H9 (cell line): ENCODE measurements around the gene CAVIN2. TPM values are rescaled to one million over a fixed set of nuclear protein-coding genes. Genes with fewer than 3 reads are reported as not detected.

Experiments used
- DNase-seq: peaks from one replicate; pipeline ENCODE4 v3.0.0-alpha.2; 2017
- H2AFZ ChIP-seq: one replicate; pipeline ENCODE4 v1.6.1; 2013; ENCODE audit warnings: mild to moderate bottlenecking, low read length, control low read depth, moderate library complexity
- H2AK5ac ChIP-seq: 2 replicates; pipeline ENCODE4 v1.6.1; 2013; ENCODE audit warnings: low read length, control low read depth, mixed read lengths; ENCODE audit not compliant: insufficient read length
- H2BK120ac ChIP-seq: one replicate; pipeline ENCODE4 v1.6.1; 2013; ENCODE audit warnings: low read depth, mild to moderate bottlenecking, low read length, control low read depth, inconsistent platforms; ENCODE audit not compliant: poor library complexity, severe bottlenecking
- H2BK12ac ChIP-seq: 2 replicates; pipeline ENCODE4 v1.6.1; 2013; ENCODE audit warnings: low read length, control low read depth, mixed read lengths, low read depth; ENCODE audit not compliant: insufficient read length
- H2BK15ac ChIP-seq: 2 replicates; pipeline ENCODE4 v1.6.1; 2013; ENCODE audit warnings: low read depth, low read length, control low read depth
- H2BK20ac ChIP-seq: one replicate; pipeline ENCODE4 v1.6.1; 2013; ENCODE audit warnings: low read depth, mild to moderate bottlenecking, low read length, control low read depth, inconsistent platforms; ENCODE audit not compliant: poor library complexity, severe bottlenecking
- H2BK5ac ChIP-seq: 2 replicates; pipeline ENCODE4 v1.6.1; 2013; ENCODE audit warnings: low read length, control low read depth, mixed read lengths; ENCODE audit not compliant: insufficient read length
- H3K14ac ChIP-seq: 2 replicates; pipeline ENCODE4 v1.6.1; 2013; ENCODE audit warnings: low read length, control low read depth; ENCODE audit not compliant: insufficient read depth
- H3K18ac ChIP-seq: 2 replicates; pipeline ENCODE4 v1.6.1; 2013; ENCODE audit warnings: low read depth, mild to moderate bottlenecking, mixed read lengths, low read length, control low read depth; ENCODE audit not compliant: insufficient read length
- H3K23ac ChIP-seq: 2 replicates; pipeline ENCODE4 v1.6.1; 2013; ENCODE audit warnings: low read length, control low read depth, mixed read lengths, low read depth; ENCODE audit not compliant: insufficient read length
- H3K23me2 ChIP-seq: 2 replicates; pipeline ENCODE4 v1.6.1; 2013; ENCODE audit warnings: low read depth, mild to moderate bottlenecking, mixed read lengths, low read length, control low read depth; ENCODE audit not compliant: insufficient read length, poor library complexity, severe bottlenecking
- H3K27ac ChIP-seq: 2 replicates; pipeline ENCODE4 v1.5.1; 2013; ENCODE audit warnings: low read length, control low read depth, mixed read lengths, low read depth; ENCODE audit not compliant: insufficient read length
- H3K27me3 ChIP-seq: 2 replicates; pipeline ENCODE4 v1.6.1; 2013; ENCODE audit warnings: low read length, control low read depth, inconsistent platforms; ENCODE audit not compliant: insufficient read depth
- H3K4ac ChIP-seq: 2 replicates; pipeline ENCODE4 v1.6.1; 2013; ENCODE audit warnings: low read depth, mild to moderate bottlenecking, control low read depth, inconsistent platforms, low read length, moderate library complexity
- H3K4me1 ChIP-seq: 2 replicates; pipeline ENCODE4 v1.6.1; 2013; ENCODE audit warnings: low read length, control low read depth, inconsistent platforms; ENCODE audit not compliant: insufficient read depth
- H3K4me2 ChIP-seq: 2 replicates; pipeline ENCODE4 v1.6.1; 2013; ENCODE audit warnings: low read length, control low read depth, mixed read lengths; ENCODE audit not compliant: insufficient read length, insufficient read depth
- H3K56ac ChIP-seq: 2 replicates; pipeline ENCODE4 v1.6.1; 2013; ENCODE audit warnings: low read depth, mild to moderate bottlenecking, mixed read lengths, low read length, control low read depth; ENCODE audit not compliant: insufficient read length
- H3K79me1 ChIP-seq: 2 replicates; pipeline ENCODE4 v1.6.1; 2013; ENCODE audit warnings: low read depth, mild to moderate bottlenecking, moderate library complexity, low read length, control low read depth, inconsistent platforms; ENCODE audit not compliant: insufficient read depth, poor library complexity, severe bottlenecking
- H3K79me2 ChIP-seq: 2 replicates; pipeline ENCODE4 v1.6.1; 2013; ENCODE audit warnings: low read length, control low read depth, inconsistent platforms; ENCODE audit not compliant: insufficient read depth
- H3K9ac ChIP-seq: 2 replicates; pipeline ENCODE4 v1.6.1; 2013; ENCODE audit warnings: low read length, control low read depth, mixed read lengths; ENCODE audit not compliant: insufficient read length; ENCODE audit errors: extremely low read depth
- H3K9me3 ChIP-seq: one replicate; pipeline ENCODE4 v1.6.1; 2013; ENCODE audit warnings: low read depth, low read length, inconsistent platforms; ENCODE audit not compliant: control insufficient read depth
- H3T11ph ChIP-seq: one replicate; pipeline ENCODE4 v1.6.1; 2013; ENCODE audit warnings: mild to moderate bottlenecking, low read length, control low read depth, inconsistent platforms
- H4K20me1 ChIP-seq: one replicate; pipeline ENCODE4 v1.6.1; 2013; ENCODE audit not compliant: control insufficient read depth, insufficient read length, insufficient read depth
- H4K5ac ChIP-seq: 2 replicates; pipeline ENCODE4 v1.6.1; 2013; ENCODE audit warnings: low read depth, mild to moderate bottlenecking, mixed read lengths, low read length, control low read depth; ENCODE audit not compliant: insufficient read length
- H4K8ac ChIP-seq: replicated peaks from 2 replicates; pipeline ENCODE4 v1.6.1; 2013; ENCODE audit warnings: low read length, control low read depth, mixed read lengths, low read depth; ENCODE audit not compliant: insufficient read length
- H4K91ac ChIP-seq: 2 replicates; pipeline ENCODE4 v1.6.1; 2013; ENCODE audit warnings: low read depth, mild to moderate bottlenecking, moderate library complexity, mixed read lengths, low read length, control low read depth; ENCODE audit not compliant: insufficient read length
- H3K27ac Mint-ChIP-seq, 3 experiments: 2 replicates in 2 of 3; 3 replicates in 1 of 3; pipeline ENCODE4 v1.8.0; 2020 to 2021; ENCODE audit warnings: mixed read lengths in 3 of 3, mild to moderate bottlenecking in 1 of 3, moderate library complexity in 1 of 3
- H3K27me3 Mint-ChIP-seq: 2 replicates; pipeline ENCODE4 v1.8.0; 2021; ENCODE audit warnings: low read depth, mild to moderate bottlenecking, moderate library complexity, mixed read lengths
- H3K36me3 Mint-ChIP-seq, 3 experiments: 2 replicates in 2 of 3; 3 replicates in 1 of 3; pipeline ENCODE4 v1.8.0; 2020 to 2021; ENCODE audit warnings: low read depth in 3 of 3, mixed read lengths in 3 of 3; ENCODE audit not compliant: insufficient read depth in 1 of 3
- H3K4me1 Mint-ChIP-seq, 2 experiments: 2 replicates each; pipeline ENCODE4 v1.8.0; 2020; ENCODE audit warnings: mixed read lengths in 2 of 2
- H3K4me3 Mint-ChIP-seq, 2 experiments: 2 replicates in 1 of 2; 3 replicates in 1 of 2; pipeline ENCODE4 v1.8.0; 2020 to 2021; ENCODE audit warnings: mild to moderate bottlenecking in 2 of 2, mixed read lengths in 2 of 2, moderate library complexity in 1 of 2
- H3K9me3 Mint-ChIP-seq, 2 experiments: 2 replicates in 1 of 2; 3 replicates in 1 of 2; pipeline ENCODE4 v1.8.0; 2020; ENCODE audit warnings: mild to moderate bottlenecking in 2 of 2, mixed read lengths in 2 of 2, moderate library complexity in 1 of 2
- WGBS: extraction: QIAGEN DNeasy Blood & Tissue Kit; methylation state at CpG from one replicate; pipeline ENCODE4 v1.1.7; 2013; ENCODE audit warnings: missing lambda C conversion rate, low lambda C conversion rate, mixed read lengths; ENCODE audit not compliant: insufficient read length; ENCODE audit errors: extremely low coverage; 5-methylcytosine and 5-hydroxymethylcytosine counted together
- total RNA-seq: library from RNA; stranded (reverse); gene quantifications from 2 replicates; pipeline ENCODE4 v1.2.1, GENCODE V29; 2021
- TF ChIP-seq, protein P1 (sequence below): fragments of 200-600 bp; sonication (generic); conservative IDR thresholded peaks from 3 replicates; pipeline ENCODE4 v1.8.0; 2021; ENCODE audit warnings: antibody characterized with exemption, mild to moderate bottlenecking

The CAVIN2 gene
- total RNA-seq, 1 experiment from 2014 or later = not detected

GRCh38 chr2:191818133-191818532, 28.8 kb downstream of the CAVIN2 start:
- H2BK120ac ChIP-seq = no peak overlapping the region
- H3K23me2 ChIP-seq = no peaks in the 10 kb centered on the region
- H2BK5ac ChIP-seq = no peak overlapping the region
- H2AK5ac ChIP-seq = no peak overlapping the region
- H4K5ac ChIP-seq = no peak overlapping the region
- Mint-ChIP-seq H3K36me3 (peaks cover 0 to 4% (median 0%) of the 10 kb centered on the region in 3 experiments; a peak in 1 of 7 replicates), H3K4me3 (no peak overlapping the region), H3K4me1 (0 out of 4 replicates have a peak, but pooled peaks cover 0 to 2% of the 10 kb centered on the region in 2 experiments), H3K27ac (no peak overlapping the region), H3K9me3 (no peaks in the 10 kb centered on the region), H3K27me3 (no peaks in the 10 kb centered on the region; the same call in 1 of the 2 replicates)
- no peak overlapping the region for H3K18ac ChIP-seq
- no CpG with 5 or more reads among the region's 1 CpG for WGBS
- no peaks in the 10 kb centered on the region for H3K27me3 ChIP-seq
- no peaks in the 10 kb centered on the region for H3K79me1 ChIP-seq
- no peak overlapping the region for H3K4me2 ChIP-seq
- H3K14ac ChIP-seq = no peak overlapping the region
- no peak overlapping the region for H4K91ac ChIP-seq
- H3K27ac ChIP-seq = no peak overlapping the region
- H3K56ac ChIP-seq = no peak overlapping the region
- H3K4ac ChIP-seq = no peak overlapping the region
- TF ChIP-seq, protein P1, sequence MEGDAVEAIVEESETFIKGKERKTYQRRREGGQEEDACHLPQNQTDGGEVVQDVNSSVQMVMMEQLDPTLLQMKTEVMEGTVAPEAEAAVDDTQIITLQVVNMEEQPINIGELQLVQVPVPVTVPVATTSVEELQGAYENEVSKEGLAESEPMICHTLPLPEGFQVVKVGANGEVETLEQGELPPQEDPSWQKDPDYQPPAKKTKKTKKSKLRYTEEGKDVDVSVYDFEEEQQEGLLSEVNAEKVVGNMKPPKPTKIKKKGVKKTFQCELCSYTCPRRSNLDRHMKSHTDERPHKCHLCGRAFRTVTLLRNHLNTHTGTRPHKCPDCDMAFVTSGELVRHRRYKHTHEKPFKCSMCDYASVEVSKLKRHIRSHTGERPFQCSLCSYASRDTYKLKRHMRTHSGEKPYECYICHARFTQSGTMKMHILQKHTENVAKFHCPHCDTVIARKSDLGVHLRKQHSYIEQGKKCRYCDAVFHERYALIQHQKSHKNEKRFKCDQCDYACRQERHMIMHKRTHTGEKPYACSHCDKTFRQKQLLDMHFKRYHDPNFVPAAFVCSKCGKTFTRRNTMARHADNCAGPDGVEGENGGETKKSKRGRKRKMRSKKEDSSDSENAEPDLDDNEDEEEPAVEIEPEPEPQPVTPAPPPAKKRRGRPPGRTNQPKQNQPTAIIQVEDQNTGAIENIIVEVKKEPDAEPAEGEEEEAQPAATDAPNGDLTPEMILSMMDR = no peak
- H3K9me3 ChIP-seq = no peaks in the 10 kb centered on the region
- H2BK15ac ChIP-seq = no peak overlapping the region
- no peaks in the 10 kb centered on the region for H3K4me1 ChIP-seq
- no peak overlapping the region for H2BK20ac ChIP-seq
- H2AFZ ChIP-seq = no peak overlapping the region
- no peak overlapping the region for H3T11ph ChIP-seq
- no peaks in the 10 kb centered on the region for H3K79me2 ChIP-seq
- H3K23ac ChIP-seq = no peak overlapping the region
- H4K8ac ChIP-seq = no peak overlapping the region
- no peak overlapping the region for H3K9ac ChIP-seq
- H4K20me1 ChIP-seq = no peaks in the 10 kb centered on the region
- no peak overlapping the region for H2BK12ac ChIP-seq
- DNase-seq = no peak
